MM.1S (cell line): ENCODE results near the gene THRB.

Experiments
- DNase-seq: peaks from one replicate; pipeline ENCODE4 v3.0.0-alpha.2; 2015
- H2AFZ ChIP-seq: fragments of 300-600 bp; sonication (generic); 2 replicates; pipeline ENCODE4 v1.6.0; 2016; ENCODE audit warnings: antibody characterized with exemption, low read length
- H3F3A ChIP-seq: fragments of 300-600 bp; sonication (generic); 2 replicates; pipeline ENCODE4 v1.6.1; 2016; ENCODE audit warnings: mild to moderate bottlenecking, antibody characterized with exemption, low read length, moderate library complexity, mixed read lengths; ENCODE audit not compliant: insufficient read depth
- H3K27ac ChIP-seq: fragments of 300-600 bp; sonication (generic); 2 replicates; pipeline ENCODE4 v1.5.1; 2016; ENCODE audit warnings: mild to moderate bottlenecking, low read length
- H3K27me3 ChIP-seq: fragments of 300-600 bp; sonication (generic); replicated peaks from 2 replicates; pipeline ENCODE4 v1.6.0; 2016; ENCODE audit warnings: low read length; ENCODE audit not compliant: insufficient read depth
- H3K36me3 ChIP-seq: fragments of 300-600 bp; sonication (generic); replicated peaks from 2 replicates; pipeline ENCODE4 v1.6.1; 2016; ENCODE audit warnings: mild to moderate bottlenecking, low read length, mixed read lengths; ENCODE audit not compliant: insufficient read depth
- H3K4me1 ChIP-seq: fragments of 300-600 bp; sonication (generic); 2 replicates; pipeline ENCODE4 v1.6.1; 2016; ENCODE audit warnings: low read length, mixed read lengths
- H3K4me2 ChIP-seq: fragments of 300-600 bp; sonication (generic); 2 replicates; pipeline ENCODE4 v1.6.0; 2016; ENCODE audit warnings: low read depth, low read length
- H3K4me3 ChIP-seq: fragments of 300-600 bp; sonication (generic); 2 replicates; pipeline ENCODE4 v1.5.1; 2016; ENCODE audit warnings: low read length, mixed read lengths
- H3K79me2 ChIP-seq: fragments of 300-600 bp; sonication (generic); 2 replicates; pipeline ENCODE4 v1.6.1; 2016; ENCODE audit warnings: mixed run types, low read length, mixed read lengths
- H3K9ac ChIP-seq: fragments of 300-600 bp; sonication (generic); 2 replicates; pipeline ENCODE4 v1.6.1; 2016; ENCODE audit warnings: low read length, mixed read lengths
- H3K9me2 ChIP-seq: fragments of 300-600 bp; sonication (generic); replicated peaks from 2 replicates; pipeline ENCODE4 v1.6.1; 2016; ENCODE audit warnings: mild to moderate bottlenecking, low read length, mixed read lengths; ENCODE audit not compliant: insufficient read depth
- H3K9me3 ChIP-seq: fragments of 300-600 bp; sonication (generic); replicated peaks from 2 replicates; pipeline ENCODE4 v1.6.1; 2016; ENCODE audit warnings: mild to moderate bottlenecking, low read length, mixed read lengths; ENCODE audit not compliant: insufficient read depth
- H4K20me1 ChIP-seq: fragments of 300-600 bp; sonication (generic); 2 replicates; pipeline ENCODE4 v1.6.1; 2016; ENCODE audit warnings: mild to moderate bottlenecking, low read length, moderate library complexity, mixed read lengths; ENCODE audit not compliant: insufficient read depth
- EZH2 ChIP-seq: fragments of 300-600 bp; sonication (generic); optimal IDR thresholded peaks from 2 replicates; pipeline ENCODE3; 2017; ENCODE audit warnings: low read depth, mild to moderate bottlenecking, antibody characterized with exemption, low read length, mixed read lengths
- EZH2phosphoT487 ChIP-seq: fragments of 300-600 bp; sonication (generic); IDR thresholded peaks from 2 replicates; pipeline ENCODE4 v1.6.1; 2018; ENCODE audit warnings: antibody characterized with exemption, low read length
- TF ChIP-seq, protein P1 (sequence below): fragments of 300-600 bp; sonication (generic); IDR thresholded peaks from 2 replicates; pipeline ENCODE4 v1.5.1; 2016; ENCODE audit warnings: antibody characterized with exemption, low read length, mixed read lengths

THRB gene

DNA sequence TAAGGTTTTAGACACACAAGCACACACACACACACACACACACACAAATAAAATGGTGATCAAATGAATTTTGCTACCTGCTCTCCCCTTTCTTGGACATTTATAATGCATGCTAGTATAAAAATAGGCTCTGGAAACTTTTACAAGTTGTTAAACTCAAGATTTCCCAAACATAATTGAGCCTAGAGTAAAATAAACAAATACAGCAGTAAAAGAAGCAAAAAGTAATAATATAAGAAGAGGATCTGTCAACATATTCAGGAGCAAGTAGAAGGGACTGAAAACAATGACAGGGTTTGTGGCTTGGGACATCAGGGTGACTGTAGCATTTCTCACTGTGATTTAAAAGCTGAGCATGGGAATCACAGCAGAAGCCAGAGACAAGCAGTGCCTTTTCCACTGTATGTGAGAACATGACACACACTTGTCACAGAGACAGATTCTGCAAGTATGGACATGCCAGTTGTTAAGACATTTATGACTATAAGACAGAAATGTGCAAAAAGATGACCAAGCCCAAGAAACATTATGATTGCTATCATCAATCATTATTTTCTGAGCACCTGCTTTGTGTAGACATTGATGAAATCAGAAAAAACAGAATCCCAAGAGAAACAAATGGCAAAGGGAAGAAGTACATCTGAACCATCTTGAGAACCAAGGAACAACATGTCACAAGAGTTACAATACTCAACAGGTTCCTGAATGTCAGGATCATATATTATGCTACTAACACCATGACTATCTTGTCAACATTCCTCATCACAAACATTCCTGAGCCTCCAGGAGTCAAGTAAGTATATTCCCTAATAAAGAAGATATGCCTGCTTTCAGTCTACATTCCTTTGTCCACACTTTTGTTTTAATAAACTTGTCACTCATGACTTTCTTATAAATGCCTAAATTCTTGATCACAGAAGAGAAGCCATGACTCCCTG, 7.1 kb downstream of the THRB start:
- Histone ChIP-seq H2AFZ (no peak overlapping the region), H3F3A (no peaks in the 10 kb centered on the region), H3K4me2 (no peak overlapping the region), H3K79me2 (no peaks in the 10 kb centered on the region), H3K4me1 (no peaks in the 10 kb centered on the region), H4K20me1 (no peaks in the 10 kb centered on the region), H3K27ac (no peak overlapping the region), H3K9me2 (no peaks in the 10 kb centered on the region), H3K9me3 (no peaks in the 10 kb centered on the region), H3K9ac (no peak overlapping the region), H3K27me3 (no peaks in the 10 kb centered on the region), H3K36me3 (no peaks in the 10 kb centered on the region), H3K4me3 (no peak overlapping the region)
- TF ChIP-seq, protein P1, sequence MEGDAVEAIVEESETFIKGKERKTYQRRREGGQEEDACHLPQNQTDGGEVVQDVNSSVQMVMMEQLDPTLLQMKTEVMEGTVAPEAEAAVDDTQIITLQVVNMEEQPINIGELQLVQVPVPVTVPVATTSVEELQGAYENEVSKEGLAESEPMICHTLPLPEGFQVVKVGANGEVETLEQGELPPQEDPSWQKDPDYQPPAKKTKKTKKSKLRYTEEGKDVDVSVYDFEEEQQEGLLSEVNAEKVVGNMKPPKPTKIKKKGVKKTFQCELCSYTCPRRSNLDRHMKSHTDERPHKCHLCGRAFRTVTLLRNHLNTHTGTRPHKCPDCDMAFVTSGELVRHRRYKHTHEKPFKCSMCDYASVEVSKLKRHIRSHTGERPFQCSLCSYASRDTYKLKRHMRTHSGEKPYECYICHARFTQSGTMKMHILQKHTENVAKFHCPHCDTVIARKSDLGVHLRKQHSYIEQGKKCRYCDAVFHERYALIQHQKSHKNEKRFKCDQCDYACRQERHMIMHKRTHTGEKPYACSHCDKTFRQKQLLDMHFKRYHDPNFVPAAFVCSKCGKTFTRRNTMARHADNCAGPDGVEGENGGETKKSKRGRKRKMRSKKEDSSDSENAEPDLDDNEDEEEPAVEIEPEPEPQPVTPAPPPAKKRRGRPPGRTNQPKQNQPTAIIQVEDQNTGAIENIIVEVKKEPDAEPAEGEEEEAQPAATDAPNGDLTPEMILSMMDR: no peak
- TF ChIP-seq EZH2 (no peak), EZH2phosphoT487 (no peak)
- DNase-seq: no peak

DNA sequence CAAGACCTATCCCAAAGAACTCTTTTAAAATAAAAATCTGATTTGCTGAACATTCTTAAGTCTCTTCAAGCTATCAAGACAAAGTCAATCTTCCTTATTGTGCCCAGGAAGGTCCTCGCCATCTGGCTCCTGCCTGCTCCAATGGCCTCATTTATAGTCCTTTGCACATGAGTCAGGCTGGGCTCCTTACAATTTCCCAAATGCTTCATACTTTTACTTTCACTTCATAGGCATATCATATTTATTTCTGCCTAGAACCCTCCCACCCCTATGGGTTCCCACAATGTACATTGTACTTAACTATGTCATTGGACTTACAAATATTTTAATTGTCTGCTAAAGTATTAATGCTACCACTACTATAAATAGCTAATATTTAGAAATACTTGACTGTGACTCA, 9.1 kb downstream of the THRB start:
- Histone ChIP-seq H3K36me3 (no peaks in the 10 kb centered on the region), H3K4me2 (no peak overlapping the region), H3F3A (no peaks in the 10 kb centered on the region), H3K9me2 (no peaks in the 10 kb centered on the region), H3K4me3 (no peak overlapping the region), H3K9ac (no peak overlapping the region), H3K27me3 (no peaks in the 10 kb centered on the region), H4K20me1 (no peaks in the 10 kb centered on the region), H2AFZ (no peak overlapping the region), H3K9me3 (no peaks in the 10 kb centered on the region), H3K4me1 (no peaks in the 10 kb centered on the region), H3K79me2 (no peaks in the 10 kb centered on the region), H3K27ac (no peak overlapping the region)
- no peak for TF ChIP-seq EZH2phosphoT487
- DNase-seq: no peak

DNA sequence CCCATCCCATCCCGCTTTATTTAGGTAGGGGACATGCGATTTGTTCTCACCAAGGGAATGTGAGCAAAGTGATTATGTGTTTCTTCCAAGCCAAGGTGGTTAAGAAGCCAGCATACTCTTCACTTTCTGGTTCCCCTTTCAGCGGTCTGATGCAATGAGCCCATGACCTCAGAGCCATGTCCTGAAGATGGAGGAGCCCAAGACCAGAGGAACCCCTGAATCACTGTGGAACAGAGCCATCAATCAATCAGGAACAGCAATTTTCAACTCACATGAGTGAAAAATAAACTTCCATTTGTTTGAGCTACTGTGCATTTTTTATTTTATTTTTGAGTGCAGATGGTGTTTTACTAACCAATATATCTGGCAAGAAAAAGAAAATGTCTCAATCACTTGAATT, 10.8 kb downstream of the THRB start:
- no peak overlapping the region for H2AFZ ChIP-seq
- no peaks in the 10 kb centered on the region for H3K36me3 ChIP-seq
- H3F3A ChIP-seq: no peaks in the 10 kb centered on the region
- no peak overlapping the region for H3K4me2 ChIP-seq
- H3K4me3 ChIP-seq: no peak overlapping the region
- DNase-seq: no peak
- H3K27ac ChIP-seq: no peak overlapping the region
- H4K20me1 ChIP-seq: no peaks in the 10 kb centered on the region
- H3K9me2 ChIP-seq: no peaks in the 10 kb centered on the region
- no peaks in the 10 kb centered on the region for H3K27me3 ChIP-seq
- no peaks in the 10 kb centered on the region for H3K9me3 ChIP-seq
- no peaks in the 10 kb centered on the region for H3K79me2 ChIP-seq
- no peak for TF ChIP-seq EZH2phosphoT487
- H3K4me1 ChIP-seq: no peaks in the 10 kb centered on the region
- H3K9ac ChIP-seq: no peak overlapping the region

DNA sequence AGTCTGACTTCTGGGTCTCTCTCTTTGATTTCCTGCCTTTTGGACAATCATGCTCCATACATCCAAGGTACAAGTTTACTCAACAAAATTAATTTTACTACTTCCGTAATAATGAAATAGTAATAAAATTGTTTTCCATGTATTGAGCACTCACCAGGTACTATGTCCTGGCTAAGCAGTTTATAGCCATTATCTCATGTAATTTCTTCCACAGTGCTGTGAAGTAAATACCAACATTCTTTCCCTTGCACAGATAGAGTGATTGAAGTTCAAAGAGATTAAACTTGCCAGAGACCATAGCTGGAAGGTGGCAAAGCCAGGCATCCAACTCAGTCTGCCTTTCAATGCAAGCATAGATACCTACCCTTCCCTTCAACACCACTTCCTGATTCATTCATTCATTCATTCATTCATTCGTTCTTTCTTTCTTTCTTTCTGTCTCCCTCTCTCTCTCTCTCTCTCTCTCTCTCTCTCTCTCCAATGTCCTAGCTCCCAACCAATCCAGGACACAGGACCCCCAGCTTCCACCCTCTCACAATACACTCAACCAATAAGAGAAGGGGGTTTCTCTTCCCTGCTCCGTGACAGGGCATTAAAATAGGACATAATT, 12.4 kb downstream of the THRB start:
- H3K36me3 ChIP-seq: no peaks in the 10 kb centered on the region
- no peaks in the 10 kb centered on the region for H4K20me1 ChIP-seq
- H3K9ac ChIP-seq: no peak overlapping the region
- H3K27ac ChIP-seq: no peak overlapping the region
- H2AFZ ChIP-seq: no peak overlapping the region
- H3K9me2 ChIP-seq: no peaks in the 10 kb centered on the region
- no peaks in the 10 kb centered on the region for H3K4me1 ChIP-seq
- DNase-seq: no peak
- no peak overlapping the region for H3K4me2 ChIP-seq
- no peaks in the 10 kb centered on the region for H3F3A ChIP-seq
- H3K79me2 ChIP-seq: no peaks in the 10 kb centered on the region
- no peak overlapping the region for H3K4me3 ChIP-seq
- H3K27me3 ChIP-seq: no peaks in the 10 kb centered on the region
- no peak for TF ChIP-seq EZH2
- no peak for TF ChIP-seq EZH2phosphoT487
- TF ChIP-seq, protein P1: no peak
- no peaks in the 10 kb centered on the region for H3K9me3 ChIP-seq
